GM12891 (cell line): Measurements from ENCODE around the gene PSMD10. TPM values are rescaled to one million over a fixed set of nuclear protein-coding genes. Genes with fewer than 3 reads are reported as not detected.

Experiments
- DNase-seq: peaks from one replicate; pipeline ENCODE4 v3.0.0; 2011; ENCODE audit warnings: low spot score; ENCODE audit not compliant: insufficient read length
- FAIRE-seq: peaks from 2 replicates; lab custom pipeline; 2011; peaks lifted over from hg19 to GRCh38; lab: Jason Lieb, UNC
- PAX5 ChIP-seq: IDR thresholded peaks from 2 replicates; pipeline ENCODE4 v1.6.1; 2011; ENCODE audit warnings: low read length, moderate library complexity, mild to moderate bottlenecking; ENCODE audit not compliant: insufficient read depth, severe bottlenecking
- POLR2A ChIP-seq: IDR thresholded peaks from 2 replicates; pipeline ENCODE4 v1.6.1; 2011; ENCODE audit warnings: low read depth, low read length, control low read depth
- POLR2AphosphoS5 ChIP-seq: IDR thresholded peaks from 2 replicates; pipeline ENCODE4 v1.6.1; 2011; ENCODE audit warnings: low read depth, low read length, control low read depth
- POU2F2 ChIP-seq: IDR thresholded peaks from 2 replicates; pipeline ENCODE4 v1.6.1; 2011; ENCODE audit warnings: low read depth, mild to moderate bottlenecking, control low read depth, low read length, moderate library complexity
- SPI1 ChIP-seq: IDR thresholded peaks from 2 replicates; pipeline ENCODE4 v1.6.1; 2011; ENCODE audit warnings: low read depth, low read length, control low read depth
- TAF1 ChIP-seq: IDR thresholded peaks from 2 replicates; pipeline ENCODE4 v1.6.1; 2011; ENCODE audit warnings: low read depth, low read length, control low read depth
- polyA plus RNA-seq: library from polyadenylated mRNA; unstranded; fragments of >200 nt; gene quantifications from one replicate; pipeline ENCODE4 v1.2.1, GENCODE V29; 2012; ENCODE audit warnings: low read depth, missing spikeins, inconsistent platforms; ENCODE audit not compliant: missing spikeins

The PSMD10 gene
- polyA plus RNA-seq: 54.9 TPM

DNA sequence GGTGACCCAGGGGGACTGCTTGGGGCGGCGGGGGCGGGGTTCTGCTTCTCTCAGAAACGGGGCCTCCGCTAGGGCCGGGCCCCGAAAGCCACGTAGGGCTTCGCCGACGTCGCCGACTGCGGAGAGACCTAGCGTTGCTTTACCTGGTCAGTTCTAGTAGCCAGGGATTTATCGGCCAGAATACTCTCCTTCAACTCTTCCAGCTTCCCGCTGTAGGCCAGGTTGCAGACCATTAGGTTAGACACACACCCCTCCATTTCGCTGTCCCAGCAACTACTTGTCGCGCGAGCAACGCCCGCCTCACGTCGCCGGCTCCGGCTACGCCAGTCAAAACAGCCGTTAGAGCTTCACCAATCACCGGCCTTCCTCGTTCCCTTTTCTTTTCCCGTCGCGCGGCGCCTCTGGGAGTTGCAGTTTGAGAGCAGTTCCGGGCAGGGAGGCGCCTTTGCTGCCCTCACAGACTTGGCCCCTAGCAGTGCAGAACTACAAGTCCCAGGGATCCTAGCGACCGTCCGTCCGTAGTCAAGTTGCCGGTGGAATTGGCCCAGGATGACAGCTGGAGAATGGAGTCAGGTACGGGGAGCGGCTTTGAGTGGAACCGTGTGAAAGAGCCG lies at the start of gene PSMD10, which contains the start of gene ATG4A:
PSMD10 (minus strand) TSS at position 279 of the 614 bp plus-strand sequence; CDS start at position 257, 22 bp downstream.
ATG4A (plus strand) TSS at position 515 of the 614 bp plus-strand sequence; CDS start at position 564, 49 bp downstream.
- FAIRE-seq (peak; percentile 98), DNase-seq (peak; percentile 26)
- TF ChIP-seq POLR2A (no peak; the same call in 1 of the 2 replicates), SPI1 (no peak), PAX5 (no peak), POLR2AphosphoS5 (peak; percentile 44; the same call in 1 of the 2 replicates), POU2F2 (no peak)

DNA sequence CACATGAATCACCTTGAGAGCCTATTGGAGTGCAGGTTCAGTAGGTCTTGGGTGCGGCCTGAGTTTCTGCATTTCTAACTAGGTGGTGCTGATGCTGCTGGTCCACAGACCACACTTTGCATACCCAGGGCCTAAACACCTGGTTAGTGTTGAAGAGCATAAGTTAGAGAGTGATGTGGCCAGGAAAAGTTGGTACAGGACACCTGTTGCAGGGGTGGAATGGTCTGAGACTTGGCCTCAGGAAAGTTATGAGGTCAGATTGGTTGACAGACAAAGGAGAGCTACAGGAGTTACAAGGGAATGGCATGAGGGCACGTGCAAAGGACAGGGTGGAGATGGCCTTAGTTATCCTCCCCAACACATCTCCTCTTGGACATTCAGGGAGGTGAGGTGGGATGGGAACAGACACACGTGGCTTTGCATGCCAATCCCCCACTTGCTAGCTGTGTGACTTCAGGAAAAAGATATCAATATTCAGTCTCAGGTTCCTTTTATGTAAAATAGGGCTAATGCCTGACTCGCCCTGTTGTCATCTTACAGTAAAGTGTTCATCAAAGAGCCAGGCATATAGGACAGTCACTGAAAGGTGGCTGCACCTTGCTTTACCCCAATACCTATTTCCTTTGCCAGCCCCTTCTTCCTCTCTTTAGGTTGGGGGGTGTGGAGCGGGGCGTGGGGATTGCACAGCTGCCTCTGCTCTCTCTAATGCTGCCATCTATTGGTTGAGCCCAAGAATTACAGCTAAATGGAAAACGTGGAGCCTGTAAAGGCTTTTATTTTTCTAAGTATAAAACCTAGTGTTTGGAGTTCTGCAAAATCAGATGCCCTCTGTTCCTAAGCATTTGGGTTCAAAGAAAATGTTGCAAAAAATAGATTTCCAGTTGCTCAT lies 47.7 kb upstream of the PSMD10 start:
- FAIRE-seq: no peak
- TF ChIP-seq PAX5: no peak
- DNase-seq: no peak

DNA sequence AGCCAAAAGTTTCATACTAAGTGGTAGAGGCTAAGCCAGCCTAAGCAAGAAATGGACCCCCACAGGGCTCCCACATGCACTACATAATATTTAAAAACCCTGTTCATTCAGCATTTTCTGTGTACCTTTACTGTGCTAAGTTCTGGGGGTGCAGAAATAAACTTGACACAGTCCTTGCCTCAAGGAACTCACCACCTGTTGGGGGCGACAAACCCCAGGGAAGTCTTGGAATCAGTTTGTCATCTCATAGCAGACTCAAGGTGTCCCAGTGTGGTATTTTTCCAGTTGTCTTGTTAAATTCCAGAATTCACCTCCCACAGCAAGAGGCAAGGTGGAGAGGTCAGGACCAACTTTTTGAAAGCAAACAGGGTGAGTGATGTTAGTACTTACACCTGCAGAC lies 43.4 kb upstream of the PSMD10 start:
- TF ChIP-seq POU2F2 (no peak), TAF1 (no peak), PAX5 (no peak), POLR2AphosphoS5 (no peak), SPI1 (no peak), POLR2A (no peak)
- DNase-seq (no peak), FAIRE-seq (no peak)

DNA sequence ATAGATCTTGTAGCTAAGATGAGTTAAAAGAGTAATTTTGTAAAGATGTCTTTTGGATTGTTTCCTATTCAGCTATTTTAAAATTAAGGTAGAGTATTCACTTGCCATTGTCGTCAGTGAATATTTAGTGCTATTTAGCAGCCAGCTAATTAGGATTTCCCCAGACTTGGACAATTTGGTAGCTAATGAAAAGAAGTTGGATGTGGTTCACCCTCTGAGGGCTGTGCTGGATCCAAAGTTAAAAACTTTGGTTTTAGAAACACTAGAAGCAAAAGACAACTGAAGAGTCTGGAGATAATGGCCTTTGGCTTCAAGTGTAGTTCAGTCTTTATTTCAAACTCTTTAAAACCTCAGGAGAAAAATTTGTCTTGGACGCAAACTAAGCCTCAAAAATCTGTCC lies 41.5 kb upstream of the PSMD10 start:
- DNase-seq (no peak), FAIRE-seq (no peak)
- TF ChIP-seq PAX5 (no peak), SPI1 (no peak), TAF1 (no peak), POLR2A (no peak), POU2F2 (no peak), POLR2AphosphoS5 (no peak)

GRCh38 chrX:108132034-108132433 lies 40.7 kb upstream of the PSMD10 start:
- DNase-seq: no peak
- FAIRE-seq: no peak

GRCh38 chrX:108131471-108131870 lies 40.1 kb upstream of the PSMD10 start:
- DNase-seq: no peak
- no peak for TF ChIP-seq SPI1
- TF ChIP-seq TAF1: no peak
- no peak for TF ChIP-seq PAX5
- no peak for TF ChIP-seq POLR2A
- no peak for TF ChIP-seq POU2F2
- TF ChIP-seq POLR2AphosphoS5: no peak
- no peak for FAIRE-seq

More at GRCh38 chrX:108132034-108132433, 40.7 kb upstream of the PSMD10 start:
- TF ChIP-seq POLR2AphosphoS5 (no peak), PAX5 (no peak), POLR2A (no peak), TAF1 (no peak), POU2F2 (no peak), SPI1 (no peak)

GRCh38 chrX:108130889-108131288 lies 39.5 kb upstream of the PSMD10 start:
- TF ChIP-seq PAX5 (no peak), TAF1 (no peak), POLR2A (no peak), SPI1 (no peak), POU2F2 (no peak), POLR2AphosphoS5 (no peak)
- no peak for DNase-seq
- no peak for FAIRE-seq

DNA sequence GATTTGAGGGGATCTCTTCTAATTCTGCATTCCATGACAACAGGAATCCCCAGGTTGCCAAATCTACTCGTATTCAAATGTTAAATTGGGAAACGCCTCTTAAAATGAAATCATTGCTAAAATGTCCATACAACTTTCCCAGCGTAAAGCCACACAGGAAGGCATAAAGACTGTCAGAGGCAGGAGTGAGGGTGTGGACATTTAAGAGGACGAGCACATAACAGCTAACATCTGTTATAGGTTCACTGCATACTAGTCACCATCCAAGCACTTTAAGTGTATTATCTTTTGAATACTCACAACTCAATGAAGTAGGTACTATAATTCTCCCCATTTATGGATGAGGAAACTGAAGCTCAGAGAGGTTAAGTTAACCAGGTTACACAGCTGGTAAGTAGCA lies 35.8 kb upstream of the PSMD10 start:
- no peak for FAIRE-seq
- no peak for DNase-seq
- TF ChIP-seq SPI1: no peak
- TF ChIP-seq POU2F2: no peak
- TF ChIP-seq PAX5: no peak
- TF ChIP-seq POLR2A: no peak
- TF ChIP-seq POLR2AphosphoS5: no peak
- no peak for TF ChIP-seq TAF1

DNA sequence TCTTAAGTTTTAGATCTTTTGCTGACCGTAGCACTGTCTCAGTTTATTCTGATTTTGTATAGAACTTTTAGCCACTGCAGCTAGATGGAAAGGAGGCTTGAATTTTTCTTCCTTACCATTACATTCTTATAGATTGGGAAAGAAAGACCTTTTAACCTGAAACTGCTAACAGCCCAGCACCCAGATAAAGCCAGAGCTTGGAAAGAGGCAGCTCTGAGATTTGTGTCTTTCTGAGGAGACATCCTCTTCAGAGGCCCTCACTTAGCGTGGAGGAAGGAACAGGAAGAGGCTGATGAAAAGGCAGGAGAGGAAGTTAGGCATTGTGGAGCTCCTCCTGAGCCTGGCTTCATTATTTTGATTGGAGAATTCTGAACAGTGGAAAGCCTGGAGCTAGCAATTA lies 35.3 kb upstream of the PSMD10 start:
- DNase-seq (no peak), FAIRE-seq (no peak)
- no peak for TF ChIP-seq POLR2A
- TF ChIP-seq SPI1: no peak
- no peak for TF ChIP-seq TAF1
- no peak for TF ChIP-seq POU2F2
- no peak for TF ChIP-seq POLR2AphosphoS5
- TF ChIP-seq PAX5: no peak
